ENCODE results near the gene PSMD5. TPM values are rescaled to one million over a fixed set of nuclear protein-coding genes. Genes with fewer than 3 reads are reported as not detected.

The PSMD5 gene
- total and polyA plus RNA-seq, 2 donors from 2014 or later, result 17.1 to 38.3 TPM

DNA sequence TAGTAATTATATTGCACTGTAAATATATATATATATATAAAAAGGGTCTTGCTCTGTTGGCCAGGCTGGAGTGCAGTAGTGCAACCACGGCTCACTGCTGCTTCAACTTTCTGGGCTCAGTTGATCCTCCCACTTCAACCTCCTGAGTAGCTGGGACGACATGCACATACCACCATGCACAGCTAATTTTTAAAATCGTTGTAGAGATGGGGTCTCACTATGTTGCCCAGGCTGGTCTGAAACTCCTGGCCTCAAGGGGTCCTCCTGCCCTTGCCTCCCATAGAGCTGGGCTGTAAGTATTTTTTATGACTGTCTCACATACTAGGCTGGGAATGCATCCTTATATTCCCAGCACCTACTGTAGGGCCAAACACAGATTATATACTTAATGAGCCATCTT, 11.9 kb downstream of the PSMD5 start:
- Histone ChIP-seq H3K36me3 (ENCODE audit: control insufficient read depth in 2 of 3, insufficient read depth in 3 of 3, low read length in 3 of 3) (peaks cover 4 to 28% (median 22%) of the 10 kb centered on the region in 3 donors), H3K9ac (ENCODE audit: low read length in 3 of 3) (no peak overlapping the region), H3K4me1 (ENCODE audit: control insufficient read depth in 2 of 3, insufficient read depth in 2 of 3, low read depth in 1 of 3, low read length in 3 of 3) (no peaks in the 10 kb centered on the region), H3K27me3 (ENCODE audit: control insufficient read depth, insufficient read depth, low read length) (no peaks in the 10 kb centered on the region), H3K27ac (ENCODE audit: low read depth in 2 of 2, low read length in 2 of 2) (no peak overlapping the region), H3K9me3 (ENCODE audit: control insufficient read depth in 2 of 3, insufficient read depth in 1 of 3, low read length in 3 of 3) (no peaks in the 10 kb centered on the region), H3K4me3 (ENCODE audit: low read length in 3 of 3) (no peak overlapping the region)
- intact Hi-C loops (cut with DNase I), result no loop called here
- no peak for DNase-seq
- TF ChIP-seq CTCF (IDR thresholded peaks at IDR 0.05; ENCODE audit: borderline replicate concordance, extremely low read depth, insufficient read depth), result no peak
- FAIRE-seq, result no peak

GRCh38 chr9:120830151-120830550, 12.6 kb downstream of the PSMD5 start:
- H3K9ac ChIP-seq (ENCODE audit: low read length in 3 of 3), result no peak overlapping the region
- no peak for FAIRE-seq
- peaks cover 4 to 28% (median 22%) of the 10 kb centered on the region in 3 donors for H3K36me3 ChIP-seq (ENCODE audit: control insufficient read depth in 2 of 3, insufficient read depth in 3 of 3, low read length in 3 of 3)

GRCh38 chr9:120829650-120830049, 13.1 kb downstream of the PSMD5 start:
- DNase-seq (no peak), FAIRE-seq (no peak)
- no peak for TF ChIP-seq CTCF (IDR thresholded peaks at IDR 0.05; ENCODE audit: borderline replicate concordance, extremely low read depth, insufficient read depth)
- Histone ChIP-seq H3K27me3 (ENCODE audit: control insufficient read depth, insufficient read depth, low read length) (no peaks in the 10 kb centered on the region), H3K4me3 (ENCODE audit: low read length in 3 of 3) (no peak overlapping the region), H3K9ac (ENCODE audit: low read length in 3 of 3) (no peak overlapping the region), H3K36me3 (ENCODE audit: control insufficient read depth in 2 of 3, insufficient read depth in 3 of 3, low read length in 3 of 3) (peaks cover 4 to 30% (median 23%) of the 10 kb centered on the region in 3 donors), H3K4me1 (ENCODE audit: control insufficient read depth in 2 of 3, insufficient read depth in 2 of 3, low read depth in 1 of 3, low read length in 3 of 3) (no peaks in the 10 kb centered on the region), H3K9me3 (ENCODE audit: control insufficient read depth in 2 of 3, insufficient read depth in 1 of 3, low read length in 3 of 3) (no peaks in the 10 kb centered on the region), H3K27ac (ENCODE audit: low read depth in 2 of 2, low read length in 2 of 2) (no peak overlapping the region)
- intact Hi-C loops (cut with DNase I), result no loop called here

More at GRCh38 chr9:120830151-120830550, 12.6 kb downstream of the PSMD5 start:
- Histone ChIP-seq H3K4me1 (ENCODE audit: control insufficient read depth in 2 of 3, insufficient read depth in 2 of 3, low read depth in 1 of 3, low read length in 3 of 3) (no peaks in the 10 kb centered on the region), H3K9me3 (ENCODE audit: control insufficient read depth in 2 of 3, insufficient read depth in 1 of 3, low read length in 3 of 3) (no peaks in the 10 kb centered on the region), H3K27ac (ENCODE audit: low read depth in 2 of 2, low read length in 2 of 2) (no peak overlapping the region), H3K27me3 (ENCODE audit: control insufficient read depth, insufficient read depth, low read length) (no peaks in the 10 kb centered on the region), H3K4me3 (ENCODE audit: low read length in 3 of 3) (no peak overlapping the region)
- no peak for TF ChIP-seq CTCF (IDR thresholded peaks at IDR 0.05; ENCODE audit: borderline replicate concordance, extremely low read depth, insufficient read depth)
- no peak for DNase-seq
- intact Hi-C loops (cut with DNase I), result no loop called here

DNA sequence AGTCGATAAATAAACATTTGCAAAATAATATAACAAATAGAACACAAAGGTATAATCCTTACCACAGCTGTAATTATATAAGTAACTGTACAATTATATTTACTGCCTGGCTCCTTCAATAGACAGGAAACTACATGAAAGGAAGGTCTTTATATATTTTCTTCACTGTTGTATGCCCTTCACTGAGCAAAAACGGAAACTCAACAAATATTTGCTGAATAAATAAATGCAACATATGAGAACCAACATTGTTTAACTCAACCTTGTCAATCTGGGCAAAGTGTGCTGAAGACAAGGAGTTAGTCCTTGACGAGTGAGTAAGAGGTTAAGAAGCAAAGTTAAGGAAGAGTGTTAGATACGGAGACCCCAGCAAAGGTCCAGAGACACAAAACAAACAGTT, 22.6 kb downstream of the PSMD5 start:
- TF ChIP-seq CTCF (IDR thresholded peaks at IDR 0.05; ENCODE audit: borderline replicate concordance, extremely low read depth, insufficient read depth), result no peak
- intact Hi-C loops (cut with DNase I), result no loop called here
- Histone ChIP-seq H3K9me3 (ENCODE audit: control insufficient read depth in 2 of 3, insufficient read depth in 1 of 3, low read length in 3 of 3) (no peaks in the 10 kb centered on the region), H3K9ac (ENCODE audit: low read length in 3 of 3) (no peak overlapping the region), H3K4me1 (ENCODE audit: control insufficient read depth in 2 of 3, insufficient read depth in 2 of 3, low read depth in 1 of 3, low read length in 3 of 3) (no peaks in the 10 kb centered on the region), H3K36me3 (ENCODE audit: control insufficient read depth in 2 of 3, insufficient read depth in 3 of 3, low read length in 3 of 3) (peaks cover 4 to 32% (median 17%) of the 10 kb centered on the region in 3 donors), H3K27ac (ENCODE audit: low read depth in 2 of 2, low read length in 2 of 2) (no peak overlapping the region), H3K27me3 (ENCODE audit: control insufficient read depth, insufficient read depth, low read length) (no peaks in the 10 kb centered on the region), H3K4me3 (ENCODE audit: low read length in 3 of 3) (no peak overlapping the region)
- DNase-seq, result no peak
- FAIRE-seq, result no peak

Measured in kidney (tissue), 14 donors.